GM18861 (cell line): ENCODE data around the gene LSM5.
A peak's percentile ranks its signal among the peaks of the same experiment; 100 is the strongest.

Source experiments
- ATAC-seq: cut with Tn5 transposase; IDR thresholded peaks from one replicate; pipeline ENCODE4 v1.9.1; 2021; ENCODE audit not compliant: unreplicated experiment

Gene LSM5

GRCh38 chr7:32490127-32490796 is at the start of gene LSM5:
Gene LSM5, minus strand, starts transcription at chr7:32490380. Its CDS starts 15 bp downstream, at chr7:32490365.
- peak; percentile 88 for ATAC-seq

DNA sequence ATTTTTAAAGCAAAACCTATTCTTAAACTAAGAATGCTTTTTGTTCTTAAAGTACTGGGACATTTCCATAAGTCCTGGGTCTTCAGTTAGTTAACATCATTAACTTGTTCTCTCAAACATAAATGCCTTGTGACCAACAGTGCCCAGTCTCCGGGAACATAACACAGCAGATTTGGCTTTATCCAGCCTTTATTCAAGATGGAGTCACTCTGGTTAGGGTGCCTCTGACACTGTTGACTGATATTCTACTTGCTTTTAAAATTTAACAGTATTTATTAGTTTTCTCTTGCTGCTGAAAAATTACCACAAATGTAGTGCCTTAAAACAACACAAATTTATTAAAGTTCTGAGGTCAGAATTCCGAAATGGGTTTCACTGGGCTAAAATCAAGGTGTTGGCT is 49.2 kb upstream of the LSM5 start:
- ATAC-seq = no peak

- ATAC-seq = no peak
These were observed 47.6 kb upstream of the LSM5 start for GRCh38 chr7:32537760-32538159.

GRCh38 chr7:32536585-32536984 is 46.4 kb upstream of the LSM5 start:
- ATAC-seq = no peak

DNA sequence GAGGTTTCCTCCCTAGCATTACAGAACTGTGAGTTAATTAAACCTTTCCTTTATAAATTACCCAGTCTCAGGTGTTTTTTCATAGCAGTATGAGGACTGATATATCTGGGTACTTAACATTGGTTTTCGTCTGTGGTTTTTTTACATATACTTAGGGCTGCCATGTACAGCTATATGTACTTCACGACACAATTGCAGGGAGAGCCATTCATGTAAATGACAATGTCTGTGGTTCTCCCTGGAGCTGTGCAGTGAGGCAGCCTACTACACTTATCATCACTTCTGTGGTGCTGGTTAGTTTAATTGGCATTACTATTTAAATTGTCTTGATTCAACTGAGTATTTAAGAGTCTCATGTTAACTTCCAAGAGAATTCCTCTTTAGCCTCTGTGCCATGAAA is 45.8 kb upstream of the LSM5 start:
- no peak for ATAC-seq

- ATAC-seq = no peak
These were observed 45.1 kb upstream of the LSM5 start for GRCh38 chr7:32535162-32535702.

DNA sequence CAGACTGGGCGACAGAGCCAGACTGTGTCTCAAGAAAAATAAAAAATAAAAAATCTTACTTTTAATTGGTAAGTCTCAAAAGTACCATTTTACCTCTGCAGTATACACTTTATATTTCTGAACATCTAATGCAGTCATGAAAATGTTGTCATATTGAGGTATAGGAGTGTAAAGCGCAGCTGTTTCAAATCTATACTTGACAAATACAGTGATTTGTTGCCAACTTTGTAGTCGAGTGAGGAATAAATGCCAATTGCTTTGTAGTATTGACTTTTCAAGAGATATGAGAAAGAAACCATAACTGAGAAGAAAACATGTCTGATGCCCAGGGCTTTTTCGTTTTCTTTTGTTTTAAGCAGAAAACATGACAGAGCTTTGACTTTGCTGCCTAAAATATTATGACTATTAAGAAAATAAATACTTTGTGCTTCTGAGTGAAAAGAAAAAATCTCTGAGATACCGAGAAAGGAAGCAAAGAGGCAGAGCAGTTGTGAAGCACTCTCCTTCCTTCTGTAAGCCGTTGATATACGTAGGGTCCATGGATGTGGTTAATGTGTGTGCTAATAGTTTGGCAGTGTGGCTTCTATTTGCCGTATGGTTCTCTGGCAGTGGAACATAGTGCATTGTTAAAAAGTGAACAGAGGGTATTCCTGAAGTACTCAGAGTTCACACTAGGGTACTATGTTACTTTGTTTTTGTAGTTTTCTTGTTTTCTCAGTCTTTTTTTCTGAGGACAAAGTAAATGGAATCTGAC is 43.3 kb upstream of the LSM5 start:
- no peak for ATAC-seq

DNA sequence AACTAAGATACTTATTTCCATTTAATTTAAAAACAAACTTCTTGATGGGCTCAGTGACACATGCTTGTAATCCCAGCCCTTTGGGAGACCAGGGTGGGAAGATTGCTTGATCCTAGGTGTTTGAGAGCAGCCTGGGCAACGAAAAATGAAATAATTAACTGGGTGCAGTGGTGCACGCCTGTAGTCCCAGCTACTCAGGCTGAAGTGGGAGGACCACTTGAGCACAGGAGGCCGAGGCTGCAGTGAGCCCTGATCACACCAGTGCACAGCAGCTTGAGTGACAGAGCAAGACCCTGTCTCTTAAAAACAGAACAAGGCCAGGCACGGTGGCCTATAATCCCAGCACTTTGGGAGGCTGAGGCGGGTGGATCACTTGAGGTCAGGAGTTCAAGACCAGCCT is 42.5 kb upstream of the LSM5 start:
- no peak for ATAC-seq

GRCh38 chr7:32532086-32532485 is 41.9 kb upstream of the LSM5 start:
- no peak for ATAC-seq

DNA sequence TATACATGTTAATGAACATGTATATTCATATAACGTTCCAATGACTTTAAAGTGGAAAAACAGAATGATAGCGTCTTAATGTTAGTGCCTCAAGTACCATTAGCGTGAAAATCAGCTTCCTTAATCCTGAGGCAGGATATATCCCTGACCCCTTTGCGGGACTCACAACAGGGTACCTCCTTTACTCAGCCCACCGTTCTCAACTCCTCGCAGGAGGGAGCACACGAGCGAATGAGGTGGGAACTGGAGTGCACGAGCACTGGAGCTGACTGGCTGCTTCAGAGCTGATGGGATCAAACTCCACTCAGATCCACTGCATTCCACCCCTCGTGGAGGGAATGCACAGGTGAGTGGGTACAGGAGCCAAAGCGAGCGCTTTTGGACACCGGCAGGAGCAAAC is 41.2 kb upstream of the LSM5 start:
- no peak for ATAC-seq

GRCh38 chr7:32525839-32526238 is 35.7 kb upstream of the LSM5 start:
- ATAC-seq = no peak

DNA sequence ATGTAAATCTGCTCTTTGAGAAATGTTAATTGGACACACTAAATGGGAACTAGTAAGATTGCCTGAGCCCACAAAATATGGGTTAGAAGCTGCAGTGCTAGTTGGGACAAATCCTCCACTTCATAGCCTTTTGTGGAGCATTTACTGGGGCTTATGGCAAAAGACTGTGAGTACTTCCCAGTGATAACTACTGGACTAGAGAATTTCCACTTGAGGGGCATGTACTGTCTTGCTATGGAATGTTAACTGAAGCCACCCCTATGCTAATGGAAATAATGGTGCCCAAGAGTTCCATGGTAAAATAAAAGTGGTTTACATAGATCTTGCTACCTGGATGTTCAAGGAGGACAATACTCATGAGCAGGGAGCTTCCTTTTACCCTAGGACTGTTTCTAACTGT is 34.5 kb upstream of the LSM5 start:
- no peak for ATAC-seq

- ATAC-seq = no peak
These were observed 32.8 kb upstream of the LSM5 start for GRCh38 chr7:32522746-32523530.

DNA sequence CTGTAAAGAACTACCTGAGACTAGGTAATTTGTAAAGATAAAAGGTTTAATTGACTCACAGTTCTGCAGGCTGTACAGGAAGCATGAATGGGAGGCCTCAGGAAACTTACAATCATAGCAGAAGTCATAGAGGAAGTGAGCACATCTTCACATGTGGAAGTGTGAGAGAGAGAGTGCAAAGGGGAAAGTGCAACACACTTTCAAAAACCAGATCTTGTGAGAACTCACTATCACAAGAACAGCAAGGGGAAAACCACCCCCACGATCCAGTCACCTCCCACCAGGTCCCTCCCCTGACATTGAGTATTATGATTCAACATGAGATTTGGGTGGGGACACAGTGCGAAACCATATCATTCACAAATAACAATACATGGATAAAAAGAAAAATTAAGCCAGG is 29.6 kb upstream of the LSM5 start:
- no peak for ATAC-seq

DNA sequence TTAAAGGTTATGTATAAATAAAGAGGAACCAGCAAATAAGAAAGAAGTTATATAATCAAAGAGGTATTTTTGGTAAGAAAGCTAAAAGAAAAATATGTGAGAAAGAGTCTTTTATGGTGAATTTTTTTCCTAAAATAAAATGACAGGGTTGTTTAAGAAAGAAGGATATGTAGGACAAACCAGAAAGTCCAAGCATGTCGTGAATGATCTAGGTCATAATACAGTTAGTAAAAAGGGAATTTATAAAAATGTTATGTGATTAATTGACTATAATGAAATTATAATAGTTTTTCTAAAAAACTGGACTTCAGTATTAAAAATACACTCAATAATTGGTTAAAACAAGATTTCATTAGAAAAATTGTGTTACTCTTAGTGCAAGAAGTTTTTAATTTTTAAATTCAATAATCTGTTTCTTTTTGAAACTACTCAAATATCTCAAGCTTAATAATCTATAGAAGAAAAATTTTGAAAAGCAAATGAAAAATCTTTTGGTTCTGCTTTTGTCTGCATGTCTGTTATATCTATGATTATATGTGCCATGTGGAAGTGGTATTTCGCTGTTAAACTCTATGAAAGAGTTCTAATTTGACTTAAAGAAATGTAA is 28.5 kb upstream of the LSM5 start:
- ATAC-seq = no peak

DNA sequence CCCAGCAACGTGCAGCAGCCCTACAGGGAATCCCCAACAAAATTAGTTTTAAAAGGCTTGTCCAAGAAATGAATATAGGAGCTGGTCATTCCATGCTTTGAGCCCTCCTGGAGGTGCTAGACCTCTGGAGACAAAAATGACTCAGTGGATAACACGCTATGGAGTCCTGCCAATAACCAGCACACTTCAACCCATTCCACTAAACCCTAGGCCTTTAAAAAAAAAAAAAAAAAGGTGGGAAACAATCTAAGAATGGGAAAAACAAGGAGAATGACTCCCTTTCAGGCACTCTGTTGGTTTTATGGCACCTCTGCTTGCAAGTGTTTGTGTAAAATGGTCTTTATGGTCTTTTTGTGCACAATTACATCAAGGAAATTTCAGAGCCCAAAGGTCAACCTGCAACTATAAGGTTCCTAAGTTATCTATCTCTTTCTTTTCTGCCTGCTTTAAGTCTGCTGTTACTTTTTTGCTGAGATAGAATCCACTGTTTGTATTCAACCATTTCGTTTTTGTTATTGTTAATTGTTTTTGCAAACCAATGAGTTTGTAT is 26.4 kb upstream of the LSM5 start:
- ATAC-seq = no peak

DNA sequence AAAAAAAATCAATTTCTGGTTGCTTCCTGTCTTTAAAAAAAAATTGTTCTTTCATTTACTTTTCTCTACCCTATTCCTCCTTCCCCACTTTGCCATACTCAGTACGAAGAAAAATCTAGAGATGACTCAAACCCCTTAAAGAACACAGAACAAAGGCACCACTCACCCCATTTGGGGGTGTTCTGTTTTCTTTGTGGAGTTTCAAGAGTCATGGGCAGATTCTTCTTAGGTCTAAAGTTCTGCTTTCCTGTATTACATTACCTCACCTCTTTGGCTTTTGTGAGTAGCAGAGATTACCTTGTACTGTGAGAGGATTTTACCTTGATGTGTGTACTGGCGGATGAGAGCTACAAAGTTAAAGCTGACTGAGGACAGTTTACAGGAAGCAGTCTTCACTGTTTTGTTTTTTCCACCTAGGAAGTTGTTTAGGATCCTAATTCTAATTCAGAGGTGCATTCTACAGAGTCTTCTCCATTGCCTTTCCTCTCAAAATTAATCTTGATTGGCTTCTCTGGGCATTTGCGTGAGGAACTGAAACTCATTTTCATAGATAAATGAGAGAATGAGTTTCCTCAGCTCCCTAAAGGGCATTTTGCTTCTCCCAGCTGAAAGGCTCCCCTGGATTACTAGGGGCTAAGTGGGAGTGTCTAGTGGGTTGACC is 25.8 kb upstream of the LSM5 start:
- peak; percentile 91 for ATAC-seq

GRCh38 chr7:32513210-32513609 is 23.0 kb upstream of the LSM5 start:
- ATAC-seq = no peak

DNA sequence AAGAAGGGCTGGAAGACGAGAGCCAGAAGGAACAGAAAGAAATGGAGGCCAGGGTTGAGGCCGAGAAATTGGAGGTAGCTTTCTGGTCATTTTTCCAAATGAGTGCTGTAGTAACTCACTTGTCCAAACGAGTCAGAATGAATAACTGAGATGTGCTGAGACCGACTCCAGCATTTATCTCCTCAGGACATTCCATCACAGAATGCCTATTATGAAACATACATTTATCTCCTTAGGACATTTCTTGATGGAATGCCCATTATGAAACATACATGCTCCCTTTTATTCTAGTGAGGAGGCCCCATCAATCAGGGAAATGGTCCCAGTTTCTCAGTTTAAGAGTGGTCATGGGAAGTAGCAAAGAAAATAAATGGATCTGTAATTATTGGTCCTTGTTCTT is 21.6 kb upstream of the LSM5 start:
- ATAC-seq = no peak

- ATAC-seq = no peak
These were observed 17.2 kb upstream of the LSM5 start for GRCh38 chr7:32507414-32507813.
